Stimulated activated naive CD8-positive, alpha-beta T cell treated with anti-CD3 and anti-CD28 coated beads, Interleukin-15, amount 100 ng/mL, for 72 hours (primary cell): ENCODE data around the gene RETREG1.
A peak's percentile ranks its signal among the peaks of the same experiment; 100 is the strongest.

Experiments
- ATAC-seq: fragments of 150-1000 bp; cut with Tn5 transposase; 2 replicates; pipeline ENCODE4 v1.10.0; 2021; ENCODE audit warnings: mild to moderate bottlenecking, moderate library complexity
- DNase-seq, 2 donors: peaks; one replicate each; pipeline ENCODE4 v3.0.0; 2021 to 2022
- H3K27ac Mint-ChIP-seq, 2 donors: one replicate each; pipeline ENCODE4 v1.8.0; 2022; ENCODE audit warnings: mild to moderate bottlenecking in 2 of 2, mixed read lengths in 2 of 2, moderate library complexity in 2 of 2
- H3K27me3 Mint-ChIP-seq: one replicate; pipeline ENCODE4 v1.8.0; 2022; ENCODE audit warnings: mixed read lengths
- H3K4me1 Mint-ChIP-seq: one replicate; pipeline ENCODE4 v1.8.0; 2022; ENCODE audit warnings: mild to moderate bottlenecking, mixed read lengths
- H3K4me3 Mint-ChIP-seq, 2 donors: one replicate each; pipeline ENCODE4 v1.8.0; 2022; ENCODE audit warnings: mild to moderate bottlenecking in 2 of 2, mixed read lengths in 2 of 2, moderate library complexity in 1 of 2
- H3K9me3 Mint-ChIP-seq, 2 donors: one replicate each; pipeline ENCODE4 v1.8.0; 2022; ENCODE audit warnings: mixed read lengths in 2 of 2

The RETREG1 gene

DNA sequence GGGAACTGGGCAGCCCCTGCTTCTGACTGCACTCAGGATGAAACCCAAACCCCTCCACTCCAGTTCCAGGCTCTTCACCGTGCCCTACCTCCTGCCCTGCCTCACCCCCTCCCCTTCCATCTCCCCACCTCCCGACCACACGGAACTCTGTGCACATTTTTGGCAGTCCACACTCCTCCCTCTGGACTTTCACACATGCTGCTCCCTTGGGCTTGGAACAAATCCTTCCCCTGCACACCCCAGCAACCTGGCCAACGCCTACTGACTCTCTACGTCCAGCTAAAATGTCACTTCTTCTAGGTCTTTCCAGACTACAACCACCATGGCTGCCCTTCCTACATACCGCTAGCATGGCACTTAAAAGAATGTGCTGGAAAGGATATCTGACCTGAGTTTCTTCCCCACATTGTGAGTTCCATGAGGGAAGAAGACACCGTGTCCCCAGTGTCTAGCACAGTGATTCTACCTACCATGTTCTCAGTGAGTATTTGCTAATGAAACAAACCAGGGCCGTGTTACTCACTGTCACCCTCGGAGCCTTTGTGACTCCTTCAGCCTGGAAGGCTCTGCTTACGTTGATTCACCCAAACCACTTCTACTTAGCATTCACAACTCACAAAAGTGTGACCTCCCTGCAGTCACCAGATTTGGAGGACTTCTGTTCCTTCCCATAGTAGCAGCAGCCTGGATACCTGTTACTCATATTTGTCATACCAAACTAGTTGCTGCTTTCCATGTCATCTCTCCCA is 18.7 kb downstream of the RETREG1 start:
- Mint-ChIP-seq H3K27ac (no peak overlapping the region), H3K4me3 (no peak overlapping the region), H3K27me3 (no peaks in the 10 kb centered on the region), H3K9me3 (no peaks in the 10 kb centered on the region), H3K4me1 (peaks cover 80% of the 10 kb centered on the region)
- no peak for ATAC-seq
- no peak for DNase-seq

DNA sequence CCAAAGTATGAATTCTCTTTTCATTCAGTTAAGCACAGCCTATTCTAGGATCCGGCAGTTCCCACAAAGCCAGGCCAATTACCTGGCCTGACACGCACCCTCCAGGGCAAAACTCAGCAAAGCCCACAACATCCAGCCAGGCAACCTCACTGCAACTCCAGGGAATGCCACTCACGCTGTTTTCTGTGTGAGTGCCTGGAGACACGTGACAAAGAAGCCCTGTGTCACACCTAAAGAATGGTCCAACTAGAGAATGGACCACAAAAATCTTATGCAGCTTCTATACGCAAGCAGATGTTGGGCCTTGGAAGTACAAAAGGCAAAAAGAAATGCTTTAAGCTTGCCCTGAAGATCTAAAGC is 20.2 kb downstream of the RETREG1 start:
- no peaks in the 10 kb centered on the region for H3K9me3 Mint-ChIP-seq
- H3K4me3 Mint-ChIP-seq, result no peak overlapping the region
- peaks cover 81% of the 10 kb centered on the region for H3K4me1 Mint-ChIP-seq
- no peak overlapping the region for H3K27ac Mint-ChIP-seq
- ATAC-seq (no peak), DNase-seq (no peak)
- H3K27me3 Mint-ChIP-seq, result no peaks in the 10 kb centered on the region

DNA sequence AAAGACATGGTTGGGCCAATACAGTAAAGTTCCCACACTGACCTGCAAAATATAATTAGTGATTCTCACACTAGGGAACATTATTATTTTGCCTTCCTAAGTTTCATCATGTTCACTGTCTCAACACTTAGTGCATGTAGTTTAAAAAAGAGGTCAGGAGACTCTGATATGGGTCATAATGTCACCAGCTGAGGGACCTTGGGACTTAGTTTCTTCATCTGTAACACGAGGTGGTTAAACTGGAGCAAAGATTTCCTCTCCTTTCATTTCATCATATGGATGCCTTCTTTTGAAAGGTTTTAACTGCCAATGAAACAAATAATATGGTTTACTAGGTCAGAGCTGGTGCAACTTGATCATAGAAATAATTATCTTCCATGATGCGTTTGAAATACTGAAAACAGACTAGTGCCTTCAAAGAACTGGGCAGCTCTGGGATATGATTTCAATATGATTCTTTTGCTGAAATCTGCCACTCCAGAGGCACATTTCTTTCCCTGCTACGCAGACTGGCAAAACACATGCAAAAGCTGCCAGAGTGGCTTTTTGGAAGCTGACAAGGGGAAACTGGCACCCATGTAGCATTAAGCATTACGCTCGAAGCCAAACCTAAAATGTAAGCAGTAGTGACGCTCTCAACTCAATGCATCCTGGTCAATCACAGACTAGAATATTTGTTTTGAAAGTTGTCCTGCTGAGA is 20.8 kb downstream of the RETREG1 start:
- peaks cover 85% of the 10 kb centered on the region for H3K4me1 Mint-ChIP-seq

DNA sequence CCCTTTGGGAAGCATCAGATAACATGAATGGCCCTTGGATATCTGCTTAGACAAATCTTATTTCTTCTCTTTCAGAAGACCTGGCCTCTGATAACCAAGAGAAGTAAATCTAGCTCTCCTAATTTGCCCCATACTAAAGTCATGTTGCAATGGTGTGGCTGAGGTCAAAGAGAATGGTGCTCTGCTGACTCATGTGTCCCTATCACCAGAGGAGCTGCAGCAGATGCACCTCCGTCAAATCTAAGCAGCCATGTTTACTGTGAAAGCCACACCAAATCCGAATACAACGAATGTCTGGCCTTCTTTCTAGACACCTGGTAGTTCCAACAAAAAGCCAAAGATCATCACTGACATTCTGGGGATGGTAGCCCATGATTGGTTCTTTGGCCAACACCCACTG is 23.2 kb downstream of the RETREG1 start:
- no peaks in the 10 kb centered on the region for H3K9me3 Mint-ChIP-seq
- no peak for ATAC-seq
- no peak overlapping the region for H3K4me3 Mint-ChIP-seq
- H3K27ac Mint-ChIP-seq, result no peak overlapping the region
- DNase-seq, result no peak
- H3K27me3 Mint-ChIP-seq, result no peaks in the 10 kb centered on the region
- peaks cover 71% of the 10 kb centered on the region for H3K4me1 Mint-ChIP-seq

More for the DNA sequence above, 20.8 kb downstream of the RETREG1 start:
- Mint-ChIP-seq H3K9me3 (no peaks in the 10 kb centered on the region), H3K27me3 (no peaks in the 10 kb centered on the region), H3K27ac (peak overlapping the region in 1 of 2 donors; percentile 65), H3K4me3 (no peak overlapping the region)
- ATAC-seq (no peak), DNase-seq (no peak)

- ATAC-seq (no peak), DNase-seq (no peak)
- H3K9me3 Mint-ChIP-seq, result no peaks in the 10 kb centered on the region
- no peak overlapping the region for H3K27ac Mint-ChIP-seq
- H3K4me1 Mint-ChIP-seq, result peaks cover 70% of the 10 kb centered on the region
- H3K27me3 Mint-ChIP-seq, result no peaks in the 10 kb centered on the region
- H3K4me3 Mint-ChIP-seq, result no peak overlapping the region
Measured at GRCh38 chr5:16593013-16593412, 23.8 kb downstream of the RETREG1 start.

- Mint-ChIP-seq H3K4me3 (no peak overlapping the region), H3K27me3 (no peaks in the 10 kb centered on the region), H3K4me1 (peaks cover 63% of the 10 kb centered on the region), H3K9me3 (no peaks in the 10 kb centered on the region), H3K27ac (no peak overlapping the region)
- ATAC-seq, result no peak
- no peak for DNase-seq
Measured at GRCh38 chr5:16592255-16592654, 24.5 kb downstream of the RETREG1 start.

- H3K27ac Mint-ChIP-seq, result no peak overlapping the region
- peaks cover 53% of the 10 kb centered on the region for H3K4me1 Mint-ChIP-seq
Measured at GRCh38 chr5:16590685-16591084, 26.1 kb downstream of the RETREG1 start.

DNA sequence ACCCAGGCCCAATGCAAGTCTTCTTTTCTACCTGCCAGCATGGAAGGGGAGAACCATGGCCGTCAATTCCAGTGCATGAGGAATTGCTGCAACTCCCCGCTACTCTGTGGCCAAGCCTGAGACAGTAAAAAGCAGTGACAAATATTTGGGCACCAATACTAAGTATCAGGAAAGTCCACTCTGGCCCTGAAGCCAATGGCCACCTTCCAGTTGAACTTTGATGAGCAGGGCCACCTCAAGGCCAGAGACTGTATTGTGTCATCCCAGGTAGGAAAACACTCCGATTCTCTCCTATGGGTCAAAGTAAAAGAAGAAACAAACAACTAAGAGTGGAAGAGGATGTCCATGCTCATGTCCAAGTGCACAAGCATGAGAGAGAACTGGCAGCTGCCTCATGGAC is 27.1 kb downstream of the RETREG1 start:
- DNase-seq (no peak), ATAC-seq (no peak)
- Mint-ChIP-seq H3K9me3 (no peaks in the 10 kb centered on the region), H3K4me3 (no peak overlapping the region), H3K4me1 (peaks cover 55% of the 10 kb centered on the region), H3K27me3 (no peaks in the 10 kb centered on the region), H3K27ac (no peak overlapping the region)

More at GRCh38 chr5:16590685-16591084, 26.1 kb downstream of the RETREG1 start:
- no peaks in the 10 kb centered on the region for H3K9me3 Mint-ChIP-seq
- H3K4me3 Mint-ChIP-seq, result no peak overlapping the region
- no peak for ATAC-seq
- no peak for DNase-seq
- H3K27me3 Mint-ChIP-seq, result no peaks in the 10 kb centered on the region

GRCh38 chr5:16588434-16589214 is 28.2 kb downstream of the RETREG1 start:
- no peaks in the 10 kb centered on the region for H3K27me3 Mint-ChIP-seq
- H3K4me3 Mint-ChIP-seq, result no peak overlapping the region
- H3K9me3 Mint-ChIP-seq, result no peaks in the 10 kb centered on the region
- H3K27ac Mint-ChIP-seq, result no peak overlapping the region
- no peak for DNase-seq
- peaks cover 48% of the 10 kb centered on the region for H3K4me1 Mint-ChIP-seq
- no peak for ATAC-seq

DNA sequence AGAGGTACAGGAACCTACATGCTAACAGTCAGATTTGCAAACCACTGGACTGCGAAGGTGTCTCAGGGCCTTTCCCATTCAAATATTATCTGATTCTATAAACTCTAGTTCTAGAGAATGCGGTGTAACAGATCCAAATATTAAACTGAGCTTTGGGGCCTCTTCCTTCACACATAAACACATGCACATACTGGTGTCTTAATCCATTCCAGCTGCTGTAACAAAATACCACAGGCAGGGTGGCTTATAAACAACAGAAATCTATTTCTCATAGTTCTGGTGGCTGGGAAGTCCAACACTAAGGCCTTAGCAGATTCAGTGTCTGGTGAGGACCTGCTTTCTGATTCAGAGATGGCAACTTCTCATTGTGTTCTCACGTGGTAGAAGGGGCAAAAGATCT is 30.2 kb downstream of the RETREG1 start:
- H3K4me3 Mint-ChIP-seq, result no peak overlapping the region
- H3K4me1 Mint-ChIP-seq, result peaks cover 39% of the 10 kb centered on the region
- H3K27me3 Mint-ChIP-seq, result no peaks in the 10 kb centered on the region
- H3K9me3 Mint-ChIP-seq, result no peaks in the 10 kb centered on the region
- no peak for ATAC-seq
- no peak overlapping the region for H3K27ac Mint-ChIP-seq
- DNase-seq, result no peak

- ATAC-seq, result peak; percentile 75
- H3K9me3 Mint-ChIP-seq, result no peaks in the 10 kb centered on the region
Measured at GRCh38 chr5:16585041-16585667, 31.6 kb downstream of the RETREG1 start.

DNA sequence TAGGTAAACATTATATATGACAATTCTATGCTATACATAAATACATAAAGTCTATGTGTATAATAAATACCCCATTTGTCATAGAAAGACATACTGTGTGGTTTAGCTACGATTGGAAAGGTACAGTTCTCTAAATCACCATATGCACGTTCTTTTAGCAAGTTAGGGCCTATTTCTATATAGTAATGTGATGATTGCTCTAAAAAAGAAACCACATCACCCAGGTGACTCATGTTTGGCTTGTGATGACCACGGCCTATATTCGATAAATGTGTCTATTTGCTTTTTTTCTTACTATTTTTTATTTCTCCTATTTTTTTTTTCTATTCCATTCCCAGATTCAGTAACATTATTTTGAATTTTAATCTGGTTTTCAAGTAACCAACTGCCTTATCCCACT is 34.7 kb downstream of the RETREG1 start:
- DNase-seq, result no peak
- ATAC-seq, result peak; percentile 60
- peaks cover 47% of the 10 kb centered on the region for H3K4me1 Mint-ChIP-seq
- H3K27me3 Mint-ChIP-seq, result no peaks in the 10 kb centered on the region
- H3K4me3 Mint-ChIP-seq, result no peak overlapping the region
- H3K9me3 Mint-ChIP-seq, result peaks cover 7% of the 10 kb centered on the region in 2 donors
- no peak overlapping the region for H3K27ac Mint-ChIP-seq

More at GRCh38 chr5:16585041-16585667, 31.6 kb downstream of the RETREG1 start:
- H3K27ac Mint-ChIP-seq, result no peak overlapping the region
- no peaks in the 10 kb centered on the region for H3K27me3 Mint-ChIP-seq
- DNase-seq, result no peak
- H3K4me3 Mint-ChIP-seq, result no peak overlapping the region
- H3K4me1 Mint-ChIP-seq, result peaks cover 37% of the 10 kb centered on the region

DNA sequence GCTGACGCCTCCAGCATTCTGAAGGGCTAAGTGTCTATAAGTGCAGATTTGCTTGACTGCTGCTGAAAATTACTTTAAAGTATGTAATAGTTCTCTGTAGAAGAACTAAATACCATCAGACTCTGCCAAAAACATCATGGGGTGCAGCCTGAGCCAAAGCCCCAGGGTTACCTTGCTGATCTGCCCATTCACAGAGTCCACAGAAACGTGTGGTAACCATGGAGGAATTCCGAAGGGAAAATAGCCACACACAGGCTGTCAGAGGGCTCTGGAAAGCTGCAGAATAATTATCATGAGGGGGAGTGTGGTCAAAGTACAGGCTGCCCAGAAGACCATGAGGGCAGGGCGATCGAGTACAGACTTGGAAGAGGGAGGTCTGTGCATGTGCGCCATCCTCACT is 36.4 kb downstream of the RETREG1 start:
- Mint-ChIP-seq H3K9me3 (peaks cover 7% of the 10 kb centered on the region in 2 donors), H3K27ac (peak overlapping the region; percentile 13 to 48), H3K4me1 (peaks cover 43% of the 10 kb centered on the region), H3K27me3 (no peaks in the 10 kb centered on the region), H3K4me3 (no peak overlapping the region)
- no peak for ATAC-seq
- DNase-seq, result no peak

GRCh38 chr5:16579142-16579847 is 37.5 kb downstream of the RETREG1 start:
- Mint-ChIP-seq H3K4me1 (peaks cover 43% of the 10 kb centered on the region), H3K27me3 (no peaks in the 10 kb centered on the region), H3K27ac (no peak overlapping the region), H3K4me3 (no peak overlapping the region), H3K9me3 (peaks cover 7% of the 10 kb centered on the region in 2 donors)
- ATAC-seq (no peak), DNase-seq (no peak)

GRCh38 chr5:16578474-16578883 is 38.3 kb downstream of the RETREG1 start:
- ATAC-seq (no peak), DNase-seq (no peak)
- H3K27ac Mint-ChIP-seq, result no peak overlapping the region
- no peaks in the 10 kb centered on the region for H3K27me3 Mint-ChIP-seq
- H3K9me3 Mint-ChIP-seq, result peaks cover 7% of the 10 kb centered on the region in 2 donors
- peaks cover 43% of the 10 kb centered on the region for H3K4me1 Mint-ChIP-seq
- no peak overlapping the region for H3K4me3 Mint-ChIP-seq
